CD4-positive, alpha-beta T cell treated with Interleukin-17A for 1 hour (primary cell): ENCODE measurements around the gene OSTF1.

Source experiments
- DNase-seq: peaks from one replicate; pipeline ENCODE4 v3.0.0-alpha.2; 2020

OSTF1 gene

DNA sequence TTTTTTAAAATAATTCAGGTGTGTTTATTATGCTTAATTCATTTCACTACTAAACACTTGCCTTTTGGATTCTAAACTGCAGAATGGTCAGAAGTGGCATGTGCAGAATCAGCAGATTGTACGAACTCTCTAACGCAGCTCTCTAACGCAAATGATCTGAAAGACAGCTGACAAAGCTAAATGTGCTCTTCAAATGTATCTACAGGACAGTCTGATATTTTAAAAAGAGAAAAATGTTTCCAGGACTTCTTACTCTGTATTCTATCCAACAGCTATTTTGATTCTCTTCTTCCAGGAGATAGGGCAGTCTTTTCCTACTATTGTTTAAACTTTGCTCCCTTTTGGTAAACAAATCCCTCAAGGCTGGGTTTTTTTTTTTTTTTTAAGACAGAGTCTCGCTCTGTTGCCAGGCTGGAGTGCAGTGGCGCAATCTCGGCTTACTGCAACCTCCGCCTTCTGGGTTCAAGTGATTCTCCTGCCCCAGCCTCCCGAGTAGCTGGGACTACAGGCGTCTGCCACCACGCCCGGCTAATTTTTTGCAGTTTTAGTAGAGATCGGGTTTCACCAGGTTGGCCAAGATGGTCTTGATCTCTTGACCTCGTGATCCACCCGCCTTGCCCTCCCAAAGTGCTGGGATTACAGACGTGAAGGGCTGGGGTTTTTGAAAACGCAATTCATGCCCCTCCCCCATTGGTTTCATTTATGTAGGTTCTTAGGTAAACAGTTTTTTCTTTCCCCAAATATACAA, 1.6 kb upstream of the OSTF1 start:
- no peak for DNase-seq

GRCh38 chr9:75087289-75087823, 958 bp upstream of the OSTF1 start:
- peak; percentile 54 for DNase-seq

DNA sequence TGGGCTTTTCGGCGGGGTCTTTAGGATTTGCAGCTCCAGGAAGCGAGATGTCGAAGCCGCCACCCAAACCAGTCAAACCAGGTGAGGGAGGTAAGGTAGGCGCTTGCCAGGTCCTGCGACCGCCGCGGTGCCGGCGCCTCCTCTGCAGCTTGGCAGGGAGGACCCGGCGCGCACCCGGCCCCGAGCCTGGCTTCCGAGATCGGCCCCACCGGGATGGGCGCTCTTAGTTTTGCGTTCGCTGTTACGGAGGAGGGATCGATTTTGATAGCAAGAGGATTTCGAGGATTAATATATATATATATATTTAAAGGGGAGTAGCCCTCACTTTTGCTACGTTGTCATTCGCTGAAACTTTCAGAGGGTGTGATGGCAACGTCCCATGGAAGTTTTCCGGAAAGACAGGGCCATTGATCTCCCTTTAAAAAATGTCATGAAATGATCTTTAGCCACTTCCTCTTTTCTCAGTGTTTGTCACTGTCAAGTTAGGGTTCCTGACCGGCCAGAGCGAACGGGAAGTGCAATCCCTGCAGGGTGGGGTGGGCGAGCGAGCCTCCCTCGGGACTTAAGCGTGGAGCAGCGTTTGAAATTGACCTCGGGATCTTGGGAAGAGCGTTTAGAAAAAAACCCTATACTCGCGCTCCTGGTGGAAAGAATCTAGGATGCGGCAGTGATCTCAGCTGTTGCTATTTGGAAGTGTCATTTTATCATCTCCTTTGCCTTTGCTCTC, 495 bp downstream of the OSTF1 start:
- DNase-seq, result no peak

DNA sequence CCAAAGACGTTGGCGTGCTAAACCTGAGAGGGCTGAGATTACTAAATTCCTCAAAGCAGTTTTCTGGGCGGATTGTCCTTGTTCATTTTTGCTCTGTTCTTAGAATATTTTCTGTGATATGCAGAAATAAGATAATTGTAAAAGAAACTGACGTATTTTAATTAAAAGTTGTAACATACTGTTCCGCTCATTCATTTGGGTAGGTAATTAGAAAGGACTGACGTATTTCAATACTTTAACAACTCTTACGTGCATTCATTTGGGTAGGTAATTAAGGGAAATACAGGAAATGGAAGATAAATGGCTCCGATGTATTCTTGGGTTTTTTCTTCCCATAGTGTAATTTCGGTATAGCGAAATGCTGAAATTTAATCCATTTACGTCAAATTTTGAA, 1.1 kb downstream of the OSTF1 start:
- no peak for DNase-seq

DNA sequence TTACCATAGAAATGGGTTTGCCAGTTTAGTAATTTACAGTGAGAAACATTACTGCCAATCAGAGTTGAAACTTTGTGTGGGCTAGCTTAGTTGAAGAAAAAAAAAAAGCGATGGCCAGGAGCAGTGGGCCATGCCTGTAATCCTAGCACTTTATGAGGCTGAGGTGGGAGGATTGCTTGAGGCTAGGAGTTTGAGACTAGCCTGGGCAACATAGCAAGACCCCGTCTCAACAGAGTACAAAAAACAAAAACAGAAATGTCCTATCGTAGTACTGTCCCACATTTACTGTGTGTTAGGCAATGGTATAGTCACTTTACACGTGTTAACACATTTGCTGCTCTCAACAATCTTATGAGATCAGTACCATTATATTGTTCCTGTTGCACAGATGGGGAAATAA, 2.3 kb downstream of the OSTF1 start:
- no peak for DNase-seq

DNA sequence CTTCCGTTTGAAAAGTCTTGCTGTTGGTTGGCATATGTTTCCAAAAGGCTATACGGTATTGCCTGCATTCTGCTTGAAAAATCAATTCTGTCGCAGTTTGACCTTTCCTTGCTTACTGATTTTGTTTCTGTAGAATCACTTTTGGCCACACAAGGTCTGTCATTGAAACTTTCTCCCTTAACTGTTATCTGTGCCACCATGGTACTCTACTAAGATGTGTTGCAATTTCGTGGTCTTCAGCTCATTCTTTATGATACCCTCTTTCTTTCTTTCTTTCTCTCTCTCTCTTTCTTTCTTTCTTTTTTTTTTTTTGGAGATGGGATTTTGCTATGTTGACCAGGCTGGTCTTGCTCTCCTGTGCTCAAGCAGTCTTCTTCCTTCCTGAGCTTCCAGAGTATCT, 4.5 kb downstream of the OSTF1 start:
- DNase-seq, result no peak

DNA sequence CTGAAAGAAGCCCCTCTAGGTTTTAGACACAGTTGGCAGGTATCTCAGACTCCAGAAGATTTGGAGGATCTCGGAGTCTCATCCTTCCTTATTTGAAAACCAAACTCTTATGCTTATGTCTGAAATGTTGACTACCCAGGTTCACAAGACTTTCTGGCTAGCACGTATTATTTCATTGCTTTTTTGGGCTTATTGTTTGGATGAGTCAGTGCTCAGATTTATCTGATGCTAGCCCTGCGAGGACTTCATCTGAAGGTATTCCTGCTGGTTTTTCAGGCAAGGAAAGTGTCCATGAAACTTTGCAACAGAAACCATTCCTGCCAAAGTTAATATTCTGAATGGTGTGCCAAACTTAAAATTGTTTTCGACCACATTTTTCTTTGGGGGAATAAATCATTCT, 8.5 kb downstream of the OSTF1 start:
- no peak for DNase-seq

GRCh38 chr9:75101004-75101588, 12.8 kb downstream of the OSTF1 start:
- DNase-seq, result no peak

- no peak for DNase-seq
Measured at GRCh38 chr9:75102177-75102790, 14.0 kb downstream of the OSTF1 start.

DNA sequence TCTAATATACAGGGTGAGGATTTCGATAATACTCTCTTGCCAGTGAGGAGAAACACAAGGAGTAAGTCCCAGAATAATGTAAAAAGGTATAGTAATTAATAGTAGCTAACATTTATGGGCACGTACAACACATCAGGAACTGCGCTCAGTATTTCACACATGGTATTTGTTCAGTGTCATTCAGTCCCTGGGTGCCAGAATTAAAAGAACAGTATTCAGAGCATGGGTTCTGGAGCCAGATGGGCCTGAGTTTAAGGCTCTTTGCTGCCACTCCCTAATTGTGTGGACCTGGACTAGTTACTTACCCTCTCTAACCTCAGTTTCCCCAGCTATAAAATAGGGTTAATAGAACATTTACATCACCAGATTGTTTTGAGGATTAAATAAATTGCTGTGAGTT, 16.3 kb downstream of the OSTF1 start:
- DNase-seq, result no peak

- DNase-seq, result no peak
Measured at GRCh38 chr9:75105019-75105540, 16.8 kb downstream of the OSTF1 start.

DNA sequence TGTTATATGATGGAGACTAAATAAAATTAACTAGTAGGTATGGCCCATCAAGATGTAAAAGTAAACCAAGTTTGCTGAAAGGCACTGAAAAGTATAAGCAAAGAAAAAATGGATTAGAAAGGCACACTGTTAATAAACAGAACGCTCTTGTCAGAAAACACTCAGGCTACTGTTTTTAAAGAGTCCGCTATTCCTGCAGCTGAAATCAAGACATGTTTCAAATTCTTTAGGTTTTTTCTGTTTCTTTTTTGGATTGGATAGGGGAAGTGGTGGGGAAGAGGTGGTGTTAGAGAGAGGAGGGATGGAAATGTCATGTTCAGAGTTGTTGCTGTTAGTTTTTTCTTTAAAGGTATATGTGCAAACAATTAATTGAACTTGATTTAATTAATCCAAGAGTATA, 17.5 kb downstream of the OSTF1 start:
- DNase-seq, result no peak

- DNase-seq, result no peak
Measured at GRCh38 chr9:75106857-75107256, 18.5 kb downstream of the OSTF1 start.

DNA sequence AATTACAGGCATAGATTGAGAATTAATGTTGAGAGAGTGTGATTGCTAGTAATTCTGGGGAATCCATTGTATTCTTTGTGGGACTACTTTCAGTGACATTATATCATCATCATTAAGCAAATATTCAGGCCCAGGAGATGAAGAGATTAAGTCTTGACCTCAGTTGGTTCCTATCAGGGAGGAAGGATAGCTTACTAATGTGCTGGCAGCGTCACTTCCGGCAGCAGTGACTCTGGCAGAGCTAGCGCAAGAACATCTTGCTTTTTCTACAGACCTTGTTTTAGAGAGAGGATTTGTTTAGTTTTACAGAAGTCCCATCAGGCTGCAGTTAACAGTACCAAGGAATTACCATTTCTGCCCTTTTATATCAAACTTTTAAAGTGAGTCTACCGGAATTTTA, 20.3 kb downstream of the OSTF1 start:
- peak; percentile 48 for DNase-seq

- no peak for DNase-seq
Measured at GRCh38 chr9:75109210-75109839, 21.0 kb downstream of the OSTF1 start.

DNA sequence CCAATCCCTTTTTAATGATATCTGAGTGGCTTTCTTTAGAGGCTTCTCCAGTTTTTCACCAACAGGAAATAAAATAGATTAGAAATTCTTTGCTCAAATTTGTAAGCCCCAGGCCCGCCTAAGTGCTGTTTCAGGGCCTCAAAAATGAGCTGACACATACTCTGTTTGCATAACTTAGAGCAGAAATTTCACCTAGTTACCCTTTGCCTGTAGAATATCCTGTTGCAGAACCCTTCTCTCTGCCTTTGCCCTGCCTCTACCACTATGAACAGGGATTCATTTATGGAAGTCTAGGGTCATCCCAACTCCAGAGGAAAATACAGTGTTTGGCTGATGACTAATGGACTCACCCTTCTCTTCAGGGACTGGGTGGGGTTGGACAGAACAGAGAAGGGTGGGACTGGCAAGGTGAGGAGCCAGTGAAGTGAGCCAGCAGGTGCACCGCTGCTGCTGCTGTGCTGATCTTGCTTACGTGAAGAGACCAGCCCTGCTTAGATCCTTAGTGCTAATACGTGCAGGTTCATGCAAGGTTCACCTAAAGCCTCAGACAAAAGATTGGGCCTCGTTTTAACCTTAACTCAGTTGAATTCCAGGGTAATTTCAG, 22.8 kb downstream of the OSTF1 start:
- DNase-seq, result no peak

DNA sequence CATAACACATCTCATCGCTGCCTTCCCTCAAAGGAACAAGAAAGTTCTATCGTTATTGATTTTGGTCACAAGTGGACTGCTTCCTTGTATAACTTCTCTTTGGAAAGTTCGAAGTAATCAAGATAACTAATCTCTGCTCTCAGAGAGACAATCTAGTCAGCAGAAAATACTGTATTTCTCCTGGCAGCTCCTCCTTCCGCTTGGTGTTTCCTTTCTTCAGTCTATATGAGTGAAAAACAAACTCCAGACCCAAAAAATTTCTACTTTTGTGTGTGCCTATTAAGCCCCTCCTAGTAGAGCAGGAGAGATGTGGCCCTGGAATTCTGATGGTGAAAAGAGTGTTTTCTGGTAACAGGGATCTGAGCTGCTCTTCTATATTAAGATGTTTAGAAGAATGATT, 24.5 kb downstream of the OSTF1 start:
- DNase-seq, result no peak

GRCh38 chr9:75116306-75116705, 28.0 kb downstream of the OSTF1 start:
- DNase-seq, result no peak

DNA sequence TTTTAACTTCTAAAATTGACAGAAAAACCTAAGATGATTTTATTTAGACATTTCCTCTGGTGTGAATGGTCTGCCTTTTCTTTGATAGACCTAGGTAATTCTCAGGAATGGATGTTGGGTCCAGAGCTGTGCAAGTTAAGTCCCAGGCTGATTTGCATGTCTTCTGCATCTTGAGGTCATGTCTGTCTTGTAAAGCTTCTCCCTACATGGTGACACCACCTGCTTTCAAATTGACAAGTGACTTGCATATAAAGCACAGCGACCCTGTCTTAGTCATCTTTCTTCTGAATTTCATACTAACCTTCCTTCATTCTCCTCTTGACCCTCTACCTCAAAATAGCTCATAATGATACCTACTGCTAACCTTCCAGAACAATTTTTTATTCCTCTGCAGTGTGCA, 29.2 kb downstream of the OSTF1 start:
- no peak for DNase-seq

- DNase-seq, result no peak
Measured at GRCh38 chr9:75120686-75121085, 32.4 kb downstream of the OSTF1 start.

DNA sequence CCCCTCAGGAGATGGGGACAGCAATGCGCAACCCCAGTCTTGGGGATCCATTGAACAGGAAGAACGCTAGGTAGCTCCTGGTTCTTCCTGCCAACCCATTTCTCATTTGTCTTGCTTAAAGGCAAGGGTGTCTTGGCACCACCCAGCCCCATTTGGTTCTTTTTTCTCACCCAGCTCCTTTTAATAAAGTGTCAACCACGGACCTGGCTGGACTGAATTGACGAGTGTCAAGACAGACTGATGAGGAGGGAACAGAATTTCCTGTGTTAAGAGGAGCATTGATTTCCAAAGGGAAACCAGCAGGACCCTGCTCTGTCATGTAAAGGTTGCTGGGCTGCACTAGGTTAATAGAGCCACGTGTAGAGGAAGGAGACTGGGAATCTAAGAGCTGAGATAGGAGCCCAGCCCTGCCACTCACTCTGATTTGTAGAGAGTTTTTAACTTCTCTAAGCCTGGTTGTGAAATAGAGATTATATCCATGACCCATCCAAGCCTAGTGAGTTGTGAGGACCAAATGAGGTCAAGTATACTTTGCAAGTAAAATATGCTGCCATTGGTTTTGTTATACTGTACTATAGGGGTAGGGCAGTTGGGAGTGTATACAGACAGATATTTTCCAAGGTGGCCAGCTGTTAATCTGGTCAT, 33.7 kb downstream of the OSTF1 start:
- DNase-seq, result no peak

DNA sequence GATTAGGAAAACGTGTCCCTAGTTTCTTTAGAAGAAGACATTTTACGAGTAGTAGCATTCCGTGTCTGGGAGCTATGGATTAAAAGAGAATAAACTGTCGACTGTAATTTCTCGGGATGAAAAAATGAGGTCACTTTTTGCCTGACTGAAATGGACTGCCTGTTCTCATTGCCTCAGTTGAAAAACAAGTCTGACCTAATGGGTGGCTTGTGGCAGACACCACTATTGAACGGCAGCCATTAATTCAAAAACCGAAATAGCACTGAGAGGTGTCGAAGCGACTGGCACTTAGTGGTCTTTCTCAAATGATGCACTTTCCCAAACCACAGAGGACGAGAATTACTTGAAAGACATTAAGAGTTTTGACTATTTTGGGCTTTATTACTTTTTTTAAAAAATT, 35.4 kb downstream of the OSTF1 start:
- no peak for DNase-seq
